Kasumi-1 (cell line): Measurements from ENCODE around the gene S100PBP.

Source experiments
- DNase-seq, 2 experiments: peaks; one replicate each; lab custom pipeline; 2025; lab: John Stamatoyannopoulos, UW

S100PBP gene

DNA sequence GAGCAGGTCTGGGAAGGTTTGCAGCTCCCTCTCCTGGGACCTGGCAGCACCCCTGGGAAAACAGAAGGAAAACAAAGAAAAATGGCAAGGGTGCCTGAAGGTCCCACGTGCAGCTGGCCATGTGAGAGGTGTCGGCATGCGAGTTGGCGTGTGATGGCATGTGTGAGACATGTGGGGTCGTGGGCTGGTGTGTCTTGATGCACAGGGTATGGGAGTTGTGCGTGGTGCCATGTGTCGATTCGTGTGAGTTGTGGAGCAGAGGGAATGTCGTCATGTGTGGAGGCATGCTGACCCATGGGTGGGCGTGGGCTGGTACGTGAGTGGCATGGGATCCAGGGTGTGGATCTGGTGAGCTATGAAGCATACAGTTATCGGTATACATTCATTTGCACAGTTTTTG lies 70.2 kb downstream of the S100PBP start:
- no peak for DNase-seq

DNA sequence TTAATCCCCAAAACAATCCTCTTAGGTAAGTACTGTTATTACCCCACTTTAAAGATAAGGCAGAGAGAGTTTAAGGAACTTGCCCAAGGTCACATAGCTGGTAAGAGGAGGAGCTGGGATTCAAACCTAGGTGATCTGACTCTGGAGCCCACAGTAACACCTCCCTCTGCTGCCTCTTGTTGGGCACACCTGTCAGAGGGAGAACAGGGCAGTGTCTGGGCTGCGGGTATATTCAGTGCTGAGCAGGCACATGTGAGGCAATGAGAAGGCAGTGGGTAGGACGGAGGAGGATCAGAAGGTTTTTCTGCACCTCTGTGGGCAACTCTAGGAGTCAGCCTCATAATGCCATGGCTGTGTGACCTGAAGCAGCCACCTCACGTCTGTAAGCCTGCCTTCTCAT lies 70.7 kb downstream of the S100PBP start:
- DNase-seq, result no peak

GRCh38 chr1:32888677-32889420 lies 71.4 kb downstream of the S100PBP start:
- DNase-seq, result no peak

DNA sequence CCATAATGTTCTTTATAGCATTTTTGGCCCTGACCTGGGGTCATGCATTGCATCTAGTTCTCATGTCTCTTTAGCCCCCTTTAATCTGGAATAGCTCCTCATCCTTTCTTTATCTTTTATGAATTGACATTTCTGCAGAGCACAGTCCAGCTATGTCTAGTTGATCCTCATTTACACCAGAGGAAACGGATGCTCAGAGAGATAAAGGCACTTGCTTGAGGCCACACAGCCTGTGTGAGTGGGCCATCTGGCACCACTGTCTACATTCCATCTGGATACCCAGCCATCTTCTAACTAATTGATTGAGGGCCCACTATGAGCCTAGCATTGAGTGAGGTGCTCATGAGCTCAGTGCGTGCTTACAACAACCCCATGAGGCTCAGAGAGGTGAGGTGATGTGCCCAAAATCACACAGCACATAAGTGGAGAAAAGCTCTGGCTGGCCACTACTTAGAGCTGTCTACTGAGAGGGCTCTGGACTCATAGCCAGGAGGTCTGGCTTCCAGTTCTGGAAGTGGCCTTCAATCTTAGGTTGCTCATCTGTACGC lies 72.4 kb downstream of the S100PBP start:
- DNase-seq, result no peak

DNA sequence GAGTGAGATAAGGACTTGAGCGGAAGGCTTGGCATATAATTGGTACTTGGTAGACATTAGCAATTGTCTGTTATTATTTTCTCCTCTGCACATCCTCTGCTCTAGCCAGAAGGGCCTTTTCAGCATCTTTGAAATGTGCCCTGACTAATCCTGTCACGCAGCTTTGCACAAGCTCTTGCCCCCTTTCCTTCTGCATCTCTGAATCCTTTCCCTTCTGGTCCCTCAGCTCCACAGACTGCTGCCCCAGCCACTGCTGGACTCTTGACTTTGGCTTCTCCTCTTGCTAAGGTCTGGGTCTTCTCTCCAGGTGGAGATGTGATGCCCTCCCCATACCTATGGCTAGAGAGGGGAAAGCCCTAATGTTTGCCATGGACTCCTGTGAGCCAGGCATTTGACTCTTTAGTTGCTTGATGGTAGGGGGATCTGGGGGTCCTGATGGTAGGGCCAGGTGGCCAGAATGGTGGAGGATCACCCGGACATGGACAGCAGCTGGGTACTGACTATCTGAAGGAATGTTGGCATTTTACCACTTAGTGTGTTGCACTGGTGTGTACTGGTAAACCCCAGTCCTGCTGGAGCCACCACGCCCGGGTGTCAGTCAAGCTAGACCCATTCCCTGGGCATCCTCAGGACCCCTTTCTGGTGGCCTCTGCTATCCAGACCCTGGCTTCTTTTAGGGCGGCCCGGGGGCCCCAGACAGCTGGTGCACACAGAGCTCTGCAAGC lies 73.2 kb downstream of the S100PBP start:
- no peak for DNase-seq

GRCh38 chr1:32891241-32891570 lies 73.8 kb downstream of the S100PBP start:
- no peak for DNase-seq

DNA sequence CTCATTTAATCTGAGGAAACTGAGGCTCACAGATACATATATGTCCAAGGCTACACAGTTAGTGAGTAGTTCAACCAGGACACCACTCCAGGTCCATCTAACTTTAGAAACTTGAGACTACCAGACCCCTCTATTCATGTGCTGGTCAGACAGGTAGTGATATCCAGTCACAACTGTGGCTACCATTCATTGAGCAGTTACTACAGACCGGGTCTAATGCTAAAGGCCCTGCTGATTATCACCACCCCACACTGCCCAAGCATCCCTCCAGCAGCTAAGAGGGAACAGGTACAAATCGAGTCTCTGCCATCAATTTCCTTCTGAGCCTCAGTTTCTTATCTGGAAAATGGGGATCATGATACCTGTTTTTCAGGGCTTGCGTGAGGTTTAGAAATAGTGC lies 74.2 kb downstream of the S100PBP start:
- DNase-seq, result no peak

DNA sequence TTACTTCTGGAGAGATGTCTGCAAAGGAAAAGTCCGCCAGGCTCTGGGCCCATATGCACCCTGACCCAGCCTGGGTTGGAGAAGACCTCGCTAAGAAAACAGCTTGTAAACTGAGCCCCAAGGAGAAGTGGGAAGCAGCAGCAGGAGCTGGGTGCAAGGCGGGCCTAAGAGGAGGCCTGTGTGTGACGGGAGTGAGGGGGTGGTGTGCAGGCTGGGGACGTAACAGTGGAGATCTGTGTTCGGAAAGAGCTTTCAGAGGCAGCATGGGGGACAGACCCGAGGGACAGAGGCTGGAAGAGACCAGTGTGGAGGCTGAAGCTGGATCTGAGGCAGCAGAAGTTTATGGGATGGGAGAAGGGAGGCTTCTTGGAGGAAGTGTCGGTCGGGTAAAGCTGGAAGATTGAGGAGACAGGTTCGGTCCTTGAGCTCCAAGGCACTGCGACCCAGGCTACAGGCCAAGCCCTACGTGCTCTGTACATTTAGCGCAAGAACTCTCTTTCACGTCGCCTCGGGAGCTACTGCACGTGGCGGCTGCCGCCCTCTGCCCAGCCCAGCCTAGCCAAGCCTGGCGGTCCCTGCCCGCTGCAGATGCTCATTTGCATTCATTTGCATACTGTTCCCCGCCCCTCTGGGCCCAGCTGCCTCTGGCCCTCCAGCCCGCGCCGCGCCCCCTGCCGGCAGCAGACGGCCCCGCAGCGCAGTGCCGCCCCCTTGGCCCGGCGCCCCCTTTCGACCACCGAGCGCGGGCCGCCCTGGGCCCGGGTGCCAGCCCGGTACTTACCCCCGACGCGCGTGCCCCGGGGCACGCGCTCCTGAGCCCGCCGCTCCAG lies 75.1 kb downstream of the S100PBP start:
- DNase-seq, result no peak

DNA sequence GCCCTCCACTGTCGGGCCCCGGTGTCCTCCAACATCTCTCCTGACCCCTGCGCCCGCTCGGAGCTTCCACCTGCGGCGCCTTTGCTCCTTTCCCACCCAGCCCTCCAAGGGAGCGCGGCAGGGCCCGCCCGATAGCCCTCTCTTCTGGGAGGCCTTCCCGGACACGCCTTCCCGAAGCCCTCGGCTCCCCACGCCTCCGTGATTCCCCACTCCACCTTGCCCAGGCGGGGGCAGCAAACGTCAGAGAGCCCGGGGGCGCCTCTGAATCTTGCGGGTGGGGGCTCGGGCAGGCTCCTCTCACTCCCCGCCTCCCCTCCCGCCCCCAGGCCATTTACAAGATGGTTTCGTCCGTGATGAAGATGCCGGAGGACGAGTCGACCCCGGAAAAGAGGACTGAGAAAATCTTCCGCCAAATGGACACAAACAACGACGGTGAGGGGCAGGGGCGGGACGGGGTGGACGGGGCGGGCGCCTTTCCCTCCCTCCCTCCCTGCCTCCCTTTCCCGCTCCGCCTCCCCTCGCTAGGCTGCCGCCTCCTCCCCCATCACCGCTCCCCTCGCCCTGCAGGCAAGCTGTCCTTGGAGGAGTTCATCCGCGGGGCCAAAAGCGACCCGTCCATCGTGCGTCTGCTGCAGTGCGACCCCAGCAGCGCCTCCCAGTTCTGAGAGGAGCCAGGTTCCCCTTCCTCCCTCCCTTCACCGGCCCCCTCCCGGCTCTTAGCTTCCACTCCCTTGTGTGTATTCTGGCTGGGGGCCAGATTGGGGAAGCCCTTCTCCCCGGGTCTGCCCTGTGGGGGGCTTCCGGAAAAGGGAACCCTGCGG lies 76.0 kb downstream of the S100PBP start:
- DNase-seq, result no peak

DNA sequence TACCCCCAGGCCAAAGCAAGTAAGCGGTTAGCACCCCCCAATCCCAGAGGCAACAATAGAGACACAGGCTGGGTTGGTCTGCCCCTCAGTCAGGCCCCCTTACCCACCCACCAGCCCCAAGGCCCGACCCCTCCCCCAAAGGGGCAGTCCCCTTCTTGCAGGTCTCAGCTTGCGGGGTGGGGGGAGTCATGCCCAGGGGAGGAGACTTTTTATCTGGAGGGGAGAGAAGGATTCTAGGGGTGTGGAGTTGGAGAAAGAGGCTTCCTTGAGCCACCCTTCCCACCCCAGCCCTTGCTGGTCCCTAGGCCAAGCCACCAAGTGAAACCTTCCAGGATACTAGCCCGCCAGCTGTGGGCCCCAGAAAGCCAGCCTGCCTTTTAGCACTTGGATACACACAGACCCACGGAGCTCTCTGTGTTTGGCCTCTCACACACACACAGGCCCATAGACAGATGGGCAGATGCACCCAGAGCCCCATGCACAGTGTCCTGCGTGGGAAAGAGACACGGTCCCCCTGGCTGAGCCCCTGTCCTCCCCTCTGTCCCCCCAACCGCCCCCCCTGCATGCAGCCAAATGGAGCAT lies 76.7 kb downstream of the S100PBP start:
- DNase-seq, result no peak

DNA sequence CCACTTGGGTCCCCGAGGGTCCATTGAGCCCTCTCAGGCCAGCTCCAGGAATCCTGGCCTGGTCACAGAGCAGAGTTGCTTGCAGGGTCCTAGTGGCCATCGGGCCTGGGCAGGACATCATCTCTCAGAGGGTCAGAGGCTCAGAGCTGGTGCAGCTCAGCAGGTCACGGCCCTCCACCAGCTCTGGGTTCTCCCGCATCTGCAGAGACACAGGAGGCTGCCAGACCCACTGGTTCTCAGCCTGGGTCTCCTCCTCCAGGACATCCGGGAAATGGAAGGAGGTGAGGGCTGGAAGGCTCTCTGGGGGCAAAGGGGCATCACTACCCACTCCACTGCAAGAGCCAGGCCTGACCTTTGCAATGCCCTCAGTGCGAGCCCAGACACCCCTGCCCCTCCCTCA lies 77.2 kb downstream of the S100PBP start:
- DNase-seq, result no peak

GRCh38 chr1:32895325-32896215 lies 78.1 kb downstream of the S100PBP start:
- DNase-seq, result no peak

DNA sequence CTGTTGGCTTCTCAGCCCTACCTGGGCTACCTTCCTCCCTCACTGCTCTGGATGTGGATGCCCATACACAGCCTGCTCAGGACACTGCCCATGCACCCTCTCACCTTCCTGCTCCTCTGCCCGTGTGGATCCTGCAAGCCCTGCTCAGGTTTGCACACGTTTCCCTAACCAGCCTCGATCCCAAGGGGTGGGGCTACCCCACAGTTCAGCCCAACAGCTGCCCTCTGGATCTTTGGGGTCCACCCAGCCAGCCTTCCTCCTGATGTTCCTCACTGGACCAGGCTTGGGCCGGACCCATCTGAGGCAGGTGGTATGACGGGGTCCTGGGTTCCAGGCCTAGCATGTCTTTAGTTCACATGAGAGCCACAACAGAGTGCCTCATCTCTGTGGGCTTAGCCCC lies 79.0 kb downstream of the S100PBP start:
- no peak for DNase-seq

DNA sequence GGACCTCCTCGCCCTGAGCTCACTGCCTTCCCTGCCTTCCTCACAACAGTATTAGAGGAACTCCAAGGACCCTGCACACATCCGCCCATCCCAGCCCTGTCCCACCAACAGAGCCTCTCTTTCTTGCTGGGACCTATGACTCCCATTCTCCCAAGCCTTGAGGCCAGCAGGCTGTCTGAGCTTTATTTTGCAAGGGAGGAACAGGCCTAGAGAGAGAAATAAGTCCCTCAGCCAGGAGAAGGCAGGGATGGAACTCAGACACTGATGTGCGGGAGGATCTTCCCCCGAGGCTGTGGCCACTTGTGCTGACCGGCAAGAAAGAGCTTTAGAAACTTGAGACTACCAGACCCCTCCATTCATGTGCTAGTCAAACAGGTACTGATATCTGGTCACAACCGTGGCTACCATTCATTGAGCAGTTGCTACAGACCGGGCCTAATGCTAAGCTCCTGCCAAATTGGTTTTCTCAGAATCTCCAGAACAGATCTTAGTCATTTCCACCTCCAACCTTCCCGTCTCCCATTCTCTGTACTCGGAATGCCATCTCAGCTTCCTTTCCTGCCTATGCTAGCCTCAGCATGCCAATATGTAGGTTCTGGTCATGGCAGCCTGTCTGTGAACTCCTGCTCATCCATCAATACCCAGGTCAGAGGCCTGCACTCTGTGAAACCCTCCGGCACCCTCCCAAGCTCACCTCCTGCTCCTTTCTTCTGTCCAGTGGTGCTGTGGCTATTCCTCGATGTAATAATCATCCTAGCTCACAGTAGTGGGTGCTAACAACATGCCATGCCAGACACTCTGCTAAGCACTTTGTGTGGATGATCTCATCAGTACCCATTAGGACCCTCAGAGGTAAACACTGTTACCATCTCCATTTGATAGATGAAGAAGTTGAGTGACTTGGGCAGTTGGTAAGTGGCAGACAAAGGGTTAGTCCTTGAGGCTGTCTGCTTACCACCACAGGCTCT lies 79.9 kb downstream of the S100PBP start:
- DNase-seq, result no peak

DNA sequence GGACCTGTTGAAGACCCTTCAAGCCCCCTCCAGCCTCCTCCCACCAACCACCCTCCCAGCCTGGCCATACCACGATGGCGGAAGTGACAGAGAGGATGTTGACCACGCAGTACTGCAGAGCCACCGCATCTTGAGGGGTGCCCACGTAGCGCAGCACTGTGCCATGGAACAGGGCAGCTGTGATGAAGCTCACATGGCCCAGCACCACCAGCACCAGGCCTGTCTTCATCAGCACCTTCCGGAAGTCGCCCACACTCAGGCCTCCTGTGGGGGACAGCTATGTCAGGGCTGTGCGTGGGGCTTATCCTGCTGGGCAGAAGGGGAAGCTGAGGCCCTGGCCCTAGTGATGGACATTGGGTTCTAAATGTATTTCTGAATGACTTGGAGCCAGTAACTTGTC lies 80.6 kb downstream of the S100PBP start:
- DNase-seq, result no peak

DNA sequence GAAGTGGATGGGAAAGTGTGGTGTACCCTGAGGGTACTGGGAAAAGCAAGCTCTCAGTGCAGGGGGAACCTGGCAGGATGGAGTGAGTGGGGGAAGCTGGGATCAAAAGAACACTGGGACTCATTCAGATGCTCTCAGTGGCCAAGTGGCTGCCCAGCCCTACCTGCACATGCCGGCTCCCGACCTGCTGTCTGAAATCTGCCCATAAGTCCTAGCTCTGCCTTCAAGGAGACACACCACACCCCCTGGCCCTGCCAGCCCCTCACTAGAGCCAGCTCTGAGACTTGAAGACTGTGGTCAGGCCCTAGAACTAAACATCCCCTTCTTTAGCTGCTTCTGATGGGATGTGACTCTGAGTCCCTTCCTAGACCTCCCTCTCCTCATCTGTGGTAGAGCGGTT lies 81.5 kb downstream of the S100PBP start:
- DNase-seq, result no peak

GRCh38 chr1:32899586-32900296 lies 82.3 kb downstream of the S100PBP start:
- no peak for DNase-seq

GRCh38 chr1:32900371-32900955 lies 83.0 kb downstream of the S100PBP start:
- DNase-seq, result no peak
